GM19238 (cell line): Measurements from ENCODE around the gene LZTFL1.
"Not testable (repeated sequence)": the region's sequence is repeated elsewhere in the genome, so short reads cannot be mapped to it uniquely, and the experiment has no call there.

Experiments used
- DNase-seq: peaks from one replicate; pipeline ENCODE4 v3.0.0; 2011; ENCODE audit warnings: low spot score; ENCODE audit not compliant: insufficient read length

The LZTFL1 gene

DNA sequence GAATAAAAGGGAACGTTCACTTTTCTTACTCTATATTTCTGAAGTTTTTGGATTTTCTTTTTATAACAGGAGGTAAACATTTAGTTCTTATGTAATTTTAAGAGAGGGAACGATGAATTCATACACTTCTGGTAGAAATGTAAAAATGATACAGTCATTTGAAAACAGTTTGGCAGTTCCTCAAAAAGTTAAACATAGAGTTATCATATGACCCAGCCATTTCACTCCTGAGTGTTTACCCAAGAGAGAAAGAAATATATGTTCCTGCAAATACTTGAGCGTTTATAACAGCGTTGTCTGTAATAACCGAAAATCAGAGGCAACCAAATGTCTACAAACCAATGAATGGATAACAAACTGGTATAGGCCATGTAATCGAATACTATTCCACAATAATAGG, 23.6 kb upstream of the LZTFL1 start:
- no peak for DNase-seq

DNA sequence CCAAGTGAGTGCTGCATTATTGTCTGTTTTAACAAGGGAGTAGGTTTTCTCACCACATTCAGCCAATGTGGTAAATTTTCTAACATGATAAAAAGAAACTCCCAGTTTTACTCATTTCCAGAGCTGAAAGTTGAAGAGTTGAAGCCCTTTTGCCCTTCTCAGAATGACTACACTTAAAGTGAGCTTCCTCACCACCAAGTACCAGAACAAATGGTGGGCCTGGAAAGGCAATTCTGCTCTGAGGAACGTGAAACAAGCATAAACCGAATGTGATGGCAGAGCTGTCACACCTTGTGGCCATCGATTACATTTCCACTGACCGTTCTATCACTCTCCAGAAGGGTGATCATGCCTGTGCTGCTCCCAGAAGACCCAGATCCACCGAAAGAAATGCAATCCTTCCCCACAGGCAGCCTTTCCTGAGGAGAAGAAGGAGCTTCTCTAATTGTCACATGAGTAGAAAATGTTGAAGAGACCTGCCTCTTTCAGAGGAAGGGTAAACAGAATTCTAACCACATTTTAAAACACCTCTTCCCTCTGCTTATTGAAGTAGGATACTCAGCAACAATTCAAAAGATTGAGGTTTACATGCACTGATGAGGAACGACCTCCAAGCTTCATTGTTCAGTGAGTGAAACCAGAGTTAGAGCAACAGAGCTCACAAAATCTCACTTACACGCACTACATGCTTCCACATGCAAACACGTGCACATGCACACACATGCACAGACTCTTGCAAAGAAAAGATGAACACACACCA, 23.0 kb upstream of the LZTFL1 start:
- no peak for DNase-seq

DNA sequence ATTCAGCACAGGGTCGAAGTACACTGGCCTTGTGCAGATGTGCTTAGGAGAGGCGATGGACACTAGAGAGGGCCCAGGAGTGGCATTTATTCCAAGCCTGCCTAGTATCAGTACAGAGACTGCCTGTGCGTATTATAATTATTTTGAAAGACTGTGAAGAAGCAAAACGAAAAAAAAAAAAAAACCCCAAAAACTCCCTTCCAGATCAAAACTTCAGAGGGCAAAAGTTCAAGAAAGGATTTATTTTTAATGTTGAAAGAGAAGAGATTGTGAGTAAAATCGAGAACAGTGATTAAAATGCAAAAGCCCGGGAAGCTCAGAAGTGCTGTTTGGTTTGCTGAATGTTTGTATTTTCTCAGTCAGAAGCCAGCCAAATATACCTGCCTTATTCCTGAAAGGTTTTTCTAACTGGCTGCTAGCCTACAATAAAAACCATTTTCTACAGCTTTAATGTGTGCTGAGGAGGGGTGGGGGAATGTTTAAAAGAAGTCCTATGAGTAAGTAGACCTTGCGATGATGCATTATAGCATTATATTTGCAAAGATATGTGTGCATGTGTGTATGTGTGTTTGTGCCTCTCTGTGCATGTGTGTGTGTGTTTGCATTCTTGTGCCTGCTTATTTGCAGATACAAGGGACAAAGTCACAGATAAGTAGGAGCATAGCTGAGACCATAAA, 19.3 kb upstream of the LZTFL1 start:
- DNase-seq: no peak

DNA sequence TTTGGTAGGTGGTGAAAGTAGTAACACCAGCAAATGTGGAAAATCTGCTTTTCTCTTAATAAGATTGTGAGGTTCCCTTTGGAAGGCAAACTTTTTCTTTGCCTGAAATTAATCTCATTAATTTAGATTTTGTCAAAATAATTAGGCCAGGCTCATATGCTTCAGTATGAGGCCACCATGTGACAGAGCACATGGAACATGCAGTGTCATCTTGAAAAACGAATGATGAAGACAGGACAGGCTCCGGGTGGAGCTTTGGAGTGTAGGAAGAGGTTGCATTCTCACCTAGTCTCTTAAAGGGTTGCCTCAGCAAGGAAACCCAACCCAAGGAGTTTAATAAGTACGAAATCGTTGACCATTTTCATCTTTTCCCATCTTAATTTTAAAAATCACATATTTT, 18.6 kb upstream of the LZTFL1 start:
- no peak for DNase-seq

DNA sequence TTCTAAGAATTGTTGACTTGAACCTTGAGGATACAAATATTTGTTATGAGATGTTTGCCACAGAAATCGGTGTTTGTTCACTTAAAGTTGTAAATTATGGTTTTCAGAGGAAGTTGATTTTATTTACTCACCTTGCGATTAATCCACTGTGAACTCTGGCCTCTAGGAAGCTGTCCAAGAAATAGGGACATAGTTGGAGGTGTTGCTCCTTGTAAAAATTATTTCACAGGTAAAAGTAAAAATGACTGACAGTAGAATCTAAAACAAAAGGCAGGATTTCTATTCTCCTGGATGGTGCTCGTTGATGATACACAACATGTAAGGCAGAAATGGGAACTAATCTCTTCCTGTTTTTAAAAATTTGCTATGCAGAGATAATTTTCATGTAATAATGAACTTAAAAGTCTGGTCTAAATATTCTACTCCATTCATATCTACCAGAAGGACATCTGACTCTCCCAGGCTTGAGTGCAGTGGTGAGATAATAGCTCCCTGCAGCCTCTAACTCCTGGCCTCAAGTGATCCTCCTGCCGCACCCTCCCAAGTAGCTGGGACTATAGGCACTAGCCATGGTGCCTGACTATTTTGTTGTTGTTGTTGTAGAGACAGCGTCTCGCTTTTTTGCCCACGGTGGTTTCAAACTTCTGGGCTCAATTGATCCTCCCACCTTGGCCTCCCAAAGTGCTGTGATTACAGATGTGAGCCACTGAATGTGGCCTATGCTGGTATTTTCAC, 17.1 kb upstream of the LZTFL1 start:
- DNase-seq: no peak

DNA sequence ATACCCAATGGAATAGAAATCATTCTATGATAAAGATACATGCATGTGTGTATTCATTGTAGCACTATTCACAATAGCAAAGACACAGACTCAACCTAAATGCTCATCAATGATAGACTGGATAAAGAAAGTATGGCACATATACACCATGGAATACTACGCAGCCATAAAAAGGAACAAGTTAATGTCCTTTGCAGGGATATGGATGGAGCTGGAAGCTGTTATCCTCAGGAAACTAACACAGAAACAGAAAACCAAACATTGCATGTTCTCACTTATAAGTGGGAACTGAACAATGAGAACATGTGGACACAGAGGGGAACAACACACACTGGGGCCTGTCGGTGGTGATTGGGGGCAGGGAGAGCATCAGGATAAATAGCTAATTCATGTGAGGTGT, 15.1 kb upstream of the LZTFL1 start:
- not testable (repeated sequence) for DNase-seq

DNA sequence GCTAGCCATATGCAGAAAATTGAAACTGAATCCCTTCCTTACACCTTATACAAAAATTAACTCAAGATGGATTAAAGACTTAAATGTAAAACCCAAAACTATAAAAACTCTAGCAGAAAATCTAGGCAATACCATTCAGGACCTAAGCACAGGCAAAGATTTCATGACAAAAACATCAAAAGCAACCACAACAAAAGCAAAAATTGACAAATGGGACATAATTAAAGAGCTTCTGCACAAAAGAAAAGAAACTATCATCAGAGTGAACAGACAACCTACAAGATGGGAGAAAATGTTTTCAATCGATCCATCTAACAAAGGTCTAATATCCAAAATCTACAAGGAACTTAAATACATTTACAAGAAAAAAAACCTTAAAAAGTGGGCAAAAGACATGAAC, 14.4 kb upstream of the LZTFL1 start:
- DNase-seq: not testable (repeated sequence)

DNA sequence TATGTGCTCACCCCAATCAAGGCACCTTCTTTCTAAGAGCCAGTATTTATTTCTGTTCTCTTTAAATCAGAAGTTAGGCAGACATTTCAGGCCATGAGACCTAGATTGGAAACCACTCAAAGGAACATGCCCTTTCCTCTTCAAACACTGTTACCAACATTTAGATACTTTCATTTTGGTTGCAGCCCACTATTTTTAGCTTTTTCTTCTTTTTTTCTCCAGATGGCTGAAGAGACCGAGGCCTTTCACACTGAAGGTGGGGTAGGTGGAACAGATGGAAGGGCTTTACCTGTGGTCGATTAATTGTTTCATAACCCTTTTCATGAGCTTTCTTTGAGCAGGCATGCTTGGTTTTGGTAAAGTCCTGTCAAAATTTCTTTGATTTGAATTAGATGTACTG, 10.9 kb upstream of the LZTFL1 start:
- peak; percentile 19 for DNase-seq

DNA sequence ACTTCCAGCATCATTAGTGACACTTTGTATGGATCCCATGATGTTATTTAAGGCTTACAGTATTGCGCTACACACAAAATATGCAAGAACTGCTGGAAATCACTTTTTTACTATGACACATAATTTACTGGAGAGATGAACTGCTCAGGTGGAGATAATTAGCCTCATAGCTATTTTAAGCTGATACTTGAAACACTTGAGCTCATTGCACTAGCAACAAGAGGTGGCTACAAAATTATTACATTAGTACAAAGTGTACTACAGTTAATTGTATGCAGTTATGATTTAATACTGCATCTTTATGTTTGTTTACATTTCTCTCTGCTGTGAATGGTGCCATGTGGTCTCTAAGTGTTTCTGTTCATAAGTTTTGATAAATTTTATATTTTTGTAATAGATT, 6.5 kb upstream of the LZTFL1 start:
- DNase-seq: no peak

DNA sequence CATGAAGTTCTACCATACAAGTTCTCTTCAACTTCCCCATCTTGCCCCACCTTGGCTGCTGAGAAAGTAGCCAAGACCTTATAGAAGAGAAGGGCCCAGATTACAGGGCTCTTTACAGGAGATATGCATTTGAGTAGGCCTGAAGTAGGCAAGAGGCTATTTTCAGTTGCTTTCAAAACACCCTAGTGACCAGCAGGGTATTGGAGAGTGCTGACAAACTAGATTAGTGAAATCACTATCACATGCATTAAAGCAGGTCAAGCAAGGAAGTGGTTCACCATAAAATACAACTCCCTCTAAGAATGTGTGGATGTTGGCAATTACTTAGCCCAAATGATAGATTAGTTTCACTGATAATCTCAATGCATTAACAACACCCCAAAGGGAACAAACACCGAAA, 2.7 kb upstream of the LZTFL1 start:
- no peak for DNase-seq

DNA sequence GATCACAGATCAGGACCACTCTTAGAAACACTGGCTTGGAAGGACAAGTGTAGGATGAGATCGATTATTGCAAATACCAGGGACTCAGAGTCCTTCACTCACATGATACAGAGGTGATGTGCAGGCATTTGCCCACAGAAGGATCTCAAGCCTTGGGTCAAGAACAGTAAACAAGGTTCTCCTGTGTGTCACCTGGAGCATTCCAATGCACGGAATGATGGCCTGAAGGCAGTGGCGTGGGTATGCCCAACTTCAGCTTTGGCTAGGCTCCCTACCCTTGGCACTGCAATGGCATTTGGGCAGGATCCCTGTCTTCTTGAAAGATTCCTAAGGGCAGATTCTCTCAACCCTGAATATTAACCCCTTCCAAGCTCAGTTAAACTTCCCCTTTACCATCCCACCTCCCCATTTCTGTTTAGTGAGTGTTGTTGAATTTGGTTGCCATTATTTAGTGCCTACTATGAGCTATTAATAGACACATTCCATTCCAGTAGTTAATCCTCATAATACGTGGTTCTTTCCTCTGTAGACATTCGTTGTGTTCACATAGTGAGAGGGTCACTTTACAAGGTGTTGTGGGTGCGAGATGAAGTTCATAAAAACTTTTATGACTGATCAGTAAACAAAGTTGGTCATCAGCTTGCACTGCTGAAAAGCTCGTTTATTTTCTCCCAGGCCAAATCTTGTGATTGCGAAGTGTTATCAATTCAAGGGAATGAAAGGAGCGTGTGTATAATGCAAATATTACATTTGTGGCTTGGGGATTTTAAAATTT, 1.1 kb upstream of the LZTFL1 start:
- no peak for DNase-seq

DNA sequence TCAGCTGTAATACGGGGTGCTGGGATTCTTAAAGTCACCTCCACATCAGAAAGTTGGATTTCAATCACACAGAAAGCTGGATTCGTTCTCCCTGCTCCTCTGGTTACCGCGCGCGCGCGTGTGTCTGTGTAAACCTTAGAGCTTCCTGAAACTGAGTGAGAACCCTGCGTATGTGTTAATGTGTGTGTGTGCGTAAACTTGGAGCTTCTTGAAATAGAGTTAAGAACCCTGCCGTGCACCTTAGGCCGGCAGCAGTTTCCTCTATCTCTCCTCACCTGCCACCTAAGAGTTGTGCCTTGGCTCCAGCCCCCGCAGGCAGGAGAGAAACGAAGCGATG, 531 bp downstream of the LZTFL1 start:
- no peak for DNase-seq

DNA sequence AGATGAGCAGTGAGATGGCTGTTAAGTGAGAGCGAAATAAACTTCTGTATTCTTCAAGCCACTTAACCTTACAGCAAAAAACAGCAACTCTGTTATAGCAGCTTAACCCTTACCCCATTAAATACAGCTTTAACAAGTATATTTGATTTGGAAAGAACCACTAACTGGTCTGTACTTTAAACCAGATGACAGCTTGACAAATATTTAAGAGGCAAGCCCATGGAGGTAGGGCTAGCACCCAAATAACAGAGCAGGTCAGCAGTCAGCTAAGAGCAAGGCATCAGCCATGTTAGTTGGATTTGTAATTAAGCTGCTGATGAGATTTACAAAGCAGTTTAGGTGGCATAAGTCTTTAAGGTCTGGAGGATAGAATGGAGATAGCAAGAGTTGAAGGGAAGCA, 3.5 kb downstream of the LZTFL1 start:
- no peak for DNase-seq

DNA sequence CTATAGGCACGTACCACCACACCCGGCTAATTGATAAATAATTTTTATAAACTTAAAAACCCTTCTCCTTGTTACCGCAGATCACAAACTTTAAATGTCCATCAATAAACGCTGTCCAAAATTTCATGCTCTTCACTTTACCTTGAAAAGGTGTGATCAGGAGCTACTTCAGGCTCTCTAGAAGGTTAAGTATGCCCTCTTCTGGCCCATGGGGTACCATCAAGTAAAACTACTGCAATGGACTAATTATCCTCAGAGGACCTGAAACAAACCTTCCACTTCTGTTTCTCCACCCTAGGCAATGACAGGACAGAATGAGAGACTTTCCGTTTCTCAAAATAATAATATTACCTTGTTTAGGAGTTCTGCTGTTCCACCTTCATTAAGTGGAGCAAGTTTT, 9.2 kb downstream of the LZTFL1 start:
- DNase-seq: no peak

DNA sequence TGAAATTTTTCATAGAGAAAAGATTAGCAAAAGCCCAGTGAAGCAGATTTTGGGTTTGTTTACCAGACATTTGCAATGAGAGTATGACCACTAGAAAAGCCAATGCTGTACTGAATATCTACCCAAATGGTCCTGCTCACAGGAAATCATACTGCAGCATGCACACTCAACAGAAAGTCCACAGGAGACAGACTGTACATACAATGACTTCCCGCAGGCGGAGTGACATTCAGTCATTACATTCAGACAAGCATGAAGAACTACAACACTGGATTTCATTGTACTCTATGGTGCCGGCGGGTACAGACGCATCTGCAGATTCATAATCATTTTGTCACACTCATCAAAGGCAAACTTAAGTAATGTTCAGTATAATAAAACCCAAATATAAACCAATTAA, 11.8 kb downstream of the LZTFL1 start:
- DNase-seq: no peak

DNA sequence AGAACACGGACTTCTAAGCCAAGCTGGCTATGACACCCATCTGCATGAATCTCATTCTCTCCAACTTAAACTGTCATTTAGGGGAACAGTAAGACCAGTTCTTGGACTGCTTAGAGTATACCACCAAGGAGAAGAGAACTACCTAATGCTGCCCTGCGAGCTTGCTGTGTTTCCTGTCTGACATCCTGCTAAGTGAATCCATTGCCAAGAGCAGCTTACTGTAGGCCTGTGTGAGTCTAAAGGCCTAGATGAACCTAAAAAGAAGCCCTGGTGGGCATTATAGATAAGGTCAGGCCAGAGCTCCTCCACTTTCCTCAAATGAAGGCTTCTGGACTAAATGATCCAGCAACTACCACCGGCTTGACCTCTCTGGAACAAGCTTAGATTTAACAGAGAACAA, 15.0 kb downstream of the LZTFL1 start:
- DNase-seq: no peak

DNA sequence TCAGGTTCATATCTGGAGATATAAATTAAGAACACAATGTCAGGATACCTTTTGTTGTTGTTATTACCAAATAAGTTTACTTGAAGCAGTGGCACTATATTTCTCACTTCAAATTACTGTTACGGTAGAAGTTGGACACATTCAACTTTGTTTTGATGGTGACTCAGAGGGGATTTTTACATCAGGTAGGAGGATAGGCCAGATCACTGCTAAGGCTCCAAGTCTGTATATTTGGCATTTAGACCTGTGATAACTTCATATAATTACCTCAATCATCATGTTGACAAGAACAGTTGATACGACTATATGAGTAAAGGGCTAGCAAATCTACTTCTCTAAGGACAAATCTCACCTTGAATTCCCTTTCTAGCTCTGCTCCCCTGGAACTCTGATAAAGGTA, 15.6 kb downstream of the LZTFL1 start:
- DNase-seq: no peak

DNA sequence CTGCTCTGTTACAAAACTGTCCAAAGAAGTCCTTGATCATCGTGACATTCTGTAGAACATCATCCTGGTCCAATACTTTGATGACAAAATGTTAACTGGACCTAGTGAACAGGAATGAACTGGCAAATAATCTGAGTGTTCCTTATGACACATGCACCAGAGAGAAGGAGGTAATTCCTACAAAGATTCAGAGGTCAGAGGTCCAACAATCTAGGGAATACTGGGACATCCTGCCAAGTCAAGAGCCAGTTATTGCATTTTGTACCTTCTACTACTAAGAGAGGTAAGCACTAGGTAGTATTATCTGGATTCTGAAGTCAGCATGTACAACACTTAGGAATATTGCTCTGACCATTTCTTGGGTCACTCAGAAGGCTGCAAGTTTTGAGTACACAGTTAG, 20.8 kb downstream of the LZTFL1 start:
- no peak for DNase-seq

DNA sequence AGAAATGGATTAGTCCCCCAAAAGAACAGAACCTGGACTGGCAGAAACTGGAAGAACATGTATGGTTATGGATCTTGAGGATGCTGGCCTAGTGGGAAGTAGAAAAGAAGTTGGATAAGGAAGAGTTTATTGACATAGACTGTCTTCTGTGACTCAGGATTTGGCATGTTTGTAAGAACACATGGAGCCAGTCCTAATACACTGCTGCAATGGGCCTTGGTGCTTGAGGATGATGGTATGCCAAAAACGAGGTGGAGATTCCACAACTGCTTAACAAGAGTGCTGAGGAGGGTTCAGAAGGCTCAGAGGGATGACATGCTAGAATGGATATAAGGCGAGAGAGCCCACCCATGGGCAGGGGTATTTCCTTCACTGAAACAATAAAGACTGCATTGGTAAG, 22.4 kb downstream of the LZTFL1 start:
- no peak for DNase-seq

DNA sequence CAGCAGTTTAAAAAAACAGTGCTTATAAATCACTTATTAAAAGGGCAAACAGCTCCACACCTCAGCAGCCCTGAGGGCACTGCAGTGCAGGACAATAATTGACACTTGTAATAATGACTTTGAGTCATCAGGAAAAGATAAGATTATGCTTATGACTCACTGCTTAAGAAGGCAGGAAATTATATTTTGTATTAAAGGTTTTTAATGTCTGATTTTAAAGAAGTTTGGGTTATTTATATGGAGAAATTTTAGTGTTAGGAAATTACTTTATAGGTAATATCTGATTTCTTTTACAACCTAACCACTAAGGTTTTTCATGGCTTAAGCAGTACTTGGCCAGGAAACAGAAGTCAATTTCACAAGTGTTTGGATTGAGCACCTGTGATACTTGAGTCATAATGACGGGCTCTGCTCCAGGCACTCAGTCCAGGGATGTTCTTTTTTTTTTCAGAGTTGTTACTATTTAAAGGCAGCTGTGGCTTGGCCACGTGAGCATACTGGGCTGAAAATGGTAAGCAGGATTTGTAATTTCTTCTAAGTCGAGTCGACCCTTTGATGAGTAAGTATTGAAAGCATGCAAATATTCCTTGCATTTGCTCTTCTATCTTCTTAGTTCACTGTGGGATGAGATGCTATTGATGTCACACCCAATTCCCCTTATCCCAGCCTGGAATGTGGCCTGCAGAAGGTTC, 23.9 kb downstream of the LZTFL1 start:
- DNase-seq: no peak

DNA sequence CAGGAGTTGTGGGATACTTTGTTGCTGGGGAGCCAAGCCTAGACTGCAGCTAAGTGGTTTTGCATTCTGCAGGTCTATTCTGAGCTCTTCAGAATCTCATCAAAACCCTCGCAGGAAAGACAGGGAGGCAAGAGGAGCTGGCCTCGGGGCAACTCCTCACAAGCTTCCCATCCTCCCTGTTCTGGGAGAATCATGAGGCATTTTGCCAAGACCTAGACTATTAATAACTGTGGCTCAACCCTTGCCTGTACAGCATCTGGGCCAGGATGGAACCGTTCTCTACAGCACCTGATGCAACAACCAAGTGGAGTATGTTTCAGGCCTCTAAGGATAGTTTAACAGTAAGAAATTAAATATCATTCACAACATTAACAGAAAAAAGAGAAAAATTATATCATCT, 25.4 kb downstream of the LZTFL1 start:
- no peak for DNase-seq
